Thoracic aorta (tissue), 2 donors: ENCODE results near the gene HMBS. TPM values are rescaled to one million over a fixed set of nuclear protein-coding genes. Genes with fewer than 3 reads are reported as not detected.
A peak's percentile ranks its signal among the peaks of the same experiment; 100 is the strongest.

Source experiments
- ATAC-seq: fragments of 150-250 bp; one replicate; pipeline ENCODE4 v1.8.0; 2017; ENCODE audit warnings: low read depth; ENCODE audit not compliant: insufficient number of reproducible peaks, low FRiP score
- DNase-seq: peaks from one replicate; pipeline ENCODE4 v3.0.0-alpha.2; 2020; ENCODE audit warnings: low spot score
- H3K27ac ChIP-seq, 2 donors: fragments of 200-600 bp; sonication (generic); 1 replicate in 1 of 2; 2 replicates in 1 of 2; pipeline ENCODE4 v1.5.1; 2016; ENCODE audit warnings: mild to moderate bottlenecking in 2 of 2, moderate library complexity in 2 of 2
- H3K27me3 ChIP-seq: fragments of 200-600 bp; sonication (generic); replicated peaks from 2 replicates; pipeline ENCODE4 v1.6.0; 2016; ENCODE audit warnings: mild to moderate bottlenecking; ENCODE audit not compliant: insufficient read depth
- H3K36me3 ChIP-seq: fragments of 200-600 bp; sonication (generic); one replicate; pipeline ENCODE4 v1.5.1; 2016
- H3K4me1 ChIP-seq, 2 donors: fragments of 200-600 bp; sonication (generic); 1 replicate in 1 of 2; 2 replicates in 1 of 2; pipeline versions ENCODE4 v1.5.1 to v1.6.0; 2016; ENCODE audit warnings: low read depth in 2 of 2, mild to moderate bottlenecking in 1 of 2; ENCODE audit not compliant: control insufficient read depth in 1 of 2
- H3K4me3 ChIP-seq: fragments of 200-600 bp; sonication (generic); 2 replicates; pipeline ENCODE4 v1.5.1; 2016; ENCODE audit warnings: mild to moderate bottlenecking
- H3K9me3 ChIP-seq: fragments of 200-600 bp; sonication (generic); 2 replicates; pipeline ENCODE4 v1.5.1; 2016
- CTCF ChIP-seq: fragments of 200-600 bp; sonication (generic); IDR thresholded peaks from one replicate; pipeline ENCODE4 v1.5.1; 2019; ENCODE audit warnings: antibody characterized with exemption
- total RNA-seq, 2 donors: library from RNA; depleted of rRNA; stranded (reverse); fragments of >200 nt; gene quantifications; one replicate each; pipeline versions ENCODE4 v1.1.0 to v1.2.3, GENCODE V29; 2016

The HMBS gene
- total RNA-seq, 2 donors from 2014 or later, result 5.7 to 27.2 TPM

GRCh38 chr11:119051440-119052162 is 33.1 kb upstream of the HMBS start:
- TF ChIP-seq CTCF, result no peak
- DNase-seq (no peak), ATAC-seq (no peak)
- Histone ChIP-seq H3K4me3 (no peak overlapping the region), H3K9me3 (no peaks in the 10 kb centered on the region), H3K4me1 (peaks cover 10 to 17% of the 10 kb centered on the region in 2 donors), H3K27me3 (no peaks in the 10 kb centered on the region), H3K27ac (no peak overlapping the region), H3K36me3 (peaks cover 60% of the 10 kb centered on the region)

- H3K4me3 ChIP-seq, result no peak overlapping the region
- DNase-seq (no peak), ATAC-seq (no peak)
- peaks cover 10 to 17% of the 10 kb centered on the region in 2 donors for H3K4me1 ChIP-seq
- no peaks in the 10 kb centered on the region for H3K9me3 ChIP-seq
- no peak for TF ChIP-seq CTCF
- H3K36me3 ChIP-seq, result peaks cover 57% of the 10 kb centered on the region
- H3K27ac ChIP-seq, result no peak overlapping the region
- H3K27me3 ChIP-seq, result no peaks in the 10 kb centered on the region
Observed at GRCh38 chr11:119052163-119052814, 32.4 kb upstream of the HMBS start.

GRCh38 chr11:119054418-119054817 is 30.3 kb upstream of the HMBS start:
- DNase-seq (no peak), ATAC-seq (no peak)
- Histone ChIP-seq H3K9me3 (no peaks in the 10 kb centered on the region), H3K36me3 (peaks cover 35% of the 10 kb centered on the region), H3K4me3 (no peak overlapping the region), H3K27me3 (no peaks in the 10 kb centered on the region), H3K4me1 (peaks cover 16 to 23% of the 10 kb centered on the region in 2 donors), H3K27ac (no peak overlapping the region)
- no peak for TF ChIP-seq CTCF

GRCh38 chr11:119055901-119056300 is 28.8 kb upstream of the HMBS start:
- H3K4me1 ChIP-seq, result peaks cover 16 to 23% of the 10 kb centered on the region in 2 donors
- TF ChIP-seq CTCF, result no peak
- no peaks in the 10 kb centered on the region for H3K9me3 ChIP-seq
- no peaks in the 10 kb centered on the region for H3K27me3 ChIP-seq
- ATAC-seq (no peak), DNase-seq (no peak)
- H3K27ac ChIP-seq, result peak overlapping the region in 1 of 2 donors; percentile 3
- H3K36me3 ChIP-seq, result peaks cover 25% of the 10 kb centered on the region
- peak overlapping the region; percentile 81 for H3K4me3 ChIP-seq

GRCh38 chr11:119056421-119056999 is 28.2 kb upstream of the HMBS start:
- ATAC-seq (peak; percentile 42), DNase-seq (no peak)
- no peaks in the 10 kb centered on the region for H3K9me3 ChIP-seq
- H3K4me1 ChIP-seq, result peaks cover 16 to 23% of the 10 kb centered on the region in 2 donors
- peak overlapping the region; percentile 74 to 79 for H3K27ac ChIP-seq
- no peak for TF ChIP-seq CTCF
- H3K27me3 ChIP-seq, result no peaks in the 10 kb centered on the region
- peaks cover 19% of the 10 kb centered on the region for H3K36me3 ChIP-seq
- peak overlapping the region; percentile 81 for H3K4me3 ChIP-seq
